HG03039 (cell line): ENCODE measurements around the gene MRPL50.
A peak's percentile ranks its signal among the peaks of the same experiment; 100 is the strongest.

Source experiments
- ATAC-seq: cut with Tn5 transposase; IDR thresholded peaks from one replicate; pipeline ENCODE4 v1.9.1; 2021; ENCODE audit warnings: mild to moderate bottlenecking, moderate library complexity; ENCODE audit not compliant: unreplicated experiment

Gene MRPL50

DNA sequence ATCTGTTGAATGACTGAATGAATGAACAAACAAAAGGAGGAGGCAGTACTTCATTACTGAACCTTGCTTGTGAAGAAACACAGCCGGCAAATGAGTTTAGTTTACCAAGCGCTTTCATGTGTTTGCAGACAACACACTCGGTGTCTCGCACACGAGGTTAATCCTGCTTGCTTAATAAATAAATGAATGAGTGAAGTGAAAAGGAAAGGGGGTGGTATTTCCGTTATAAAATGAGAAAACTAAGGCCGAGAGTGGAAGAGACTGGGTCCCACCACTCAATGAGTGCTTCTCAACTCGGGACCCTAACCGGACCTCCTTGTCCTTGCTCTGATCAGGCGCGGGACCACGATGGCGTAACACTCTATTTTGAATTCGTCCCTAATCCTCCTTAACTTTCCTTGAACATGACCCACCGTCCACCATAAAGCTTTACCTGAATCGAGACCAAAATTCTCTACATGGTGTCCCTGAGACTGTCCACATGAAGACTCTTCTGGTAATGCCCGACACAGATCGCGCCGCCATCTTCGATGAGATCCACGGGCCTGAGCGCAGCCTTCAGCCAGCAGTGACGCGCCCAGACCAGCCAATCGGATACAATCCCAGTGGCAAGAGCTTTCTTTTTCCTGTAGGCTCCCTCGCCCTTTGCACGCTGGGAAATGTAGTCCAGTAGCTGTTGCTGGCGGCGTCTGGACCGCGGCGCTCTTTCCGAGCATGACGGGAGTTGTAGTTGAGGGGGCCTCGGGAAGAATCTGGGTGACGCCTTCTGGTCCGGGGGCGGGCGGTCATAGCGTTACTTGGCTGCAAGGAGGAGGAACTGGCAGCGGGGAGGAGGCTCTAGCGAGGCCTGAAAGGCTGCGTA is at the start of gene MRPL50, which contains the start of gene ZNF189:
TSS of gene MRPL50 (minus strand) at position 551 of the 862 bp plus-strand sequence. CDS start at position 525, 26 bp downstream.
TSS of gene ZNF189 (plus strand) at position 784 of the 862 bp plus-strand sequence. CDS start 306 bp downstream, outside the sequence.
- ATAC-seq, result peak; percentile 99

DNA sequence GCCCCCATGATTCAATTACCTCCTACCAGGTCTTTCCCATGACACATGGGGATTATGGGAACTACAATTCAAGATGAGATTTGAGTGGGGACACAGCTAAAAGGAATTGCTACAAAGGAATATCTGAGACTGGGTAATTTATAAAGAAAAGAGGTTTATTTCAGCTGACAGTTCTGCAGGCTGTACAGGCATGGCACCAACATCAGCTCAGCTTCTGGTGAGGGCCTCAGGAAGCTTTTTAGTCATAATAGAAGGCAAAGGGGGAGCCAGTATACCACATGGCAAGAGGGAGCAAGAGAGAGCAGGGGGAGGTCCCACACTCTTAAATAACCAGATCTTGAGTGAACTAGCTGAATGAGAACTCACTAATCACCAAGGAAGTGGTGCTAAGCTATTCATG is 48.3 kb upstream of the MRPL50 start:
- no peak for ATAC-seq

DNA sequence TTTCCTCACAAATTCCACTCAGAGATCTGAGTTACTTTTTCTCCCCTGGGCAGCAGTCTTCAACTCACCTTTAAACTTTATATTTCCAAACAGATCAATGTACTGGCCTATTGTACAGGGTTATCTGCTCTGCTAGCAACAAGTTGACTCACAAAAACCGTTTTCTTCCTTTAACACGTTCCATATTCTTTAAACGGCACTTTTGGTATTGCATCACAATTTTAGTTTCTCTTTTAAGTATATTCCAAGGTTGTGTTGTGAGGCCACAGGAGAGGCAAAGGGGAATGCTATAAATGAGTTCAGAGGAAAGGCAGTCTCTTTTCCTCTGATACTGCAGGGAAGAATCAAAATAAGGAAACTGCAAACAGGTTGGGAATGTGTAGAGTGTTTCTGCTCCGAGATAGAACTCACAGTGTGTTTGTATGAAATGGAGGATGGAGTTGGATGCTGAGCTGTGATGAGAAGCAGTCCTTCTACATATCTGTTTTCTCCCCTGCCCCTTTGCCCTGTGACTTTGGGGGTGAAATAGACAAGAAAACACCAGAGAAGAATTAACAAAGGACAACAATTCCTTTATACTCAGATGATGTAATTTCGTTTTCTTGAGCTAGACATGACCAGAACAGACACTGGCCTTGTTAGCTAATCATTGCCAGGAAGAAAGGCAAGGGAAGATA is 47.1 kb upstream of the MRPL50 start:
- ATAC-seq, result no peak

DNA sequence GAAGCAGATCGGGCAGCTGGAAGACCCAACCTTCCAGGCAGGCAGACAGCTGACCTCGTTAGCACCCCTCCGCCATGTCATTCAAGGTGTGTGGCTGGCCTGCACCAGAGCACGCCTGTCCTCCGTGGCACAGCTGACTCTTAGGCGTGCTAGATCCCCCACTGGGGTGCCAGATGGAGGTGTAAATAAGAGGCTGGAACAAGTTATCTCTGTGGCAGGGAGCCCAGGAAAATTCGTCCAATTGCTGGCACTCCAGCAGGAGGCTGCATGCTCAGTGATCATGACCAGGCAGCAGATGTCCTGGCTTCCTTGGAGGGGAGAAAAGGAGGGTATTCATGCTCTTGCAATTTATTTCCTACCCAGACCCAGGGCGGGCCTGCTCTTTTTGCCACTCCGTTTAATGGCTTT is 45.0 kb upstream of the MRPL50 start:
- ATAC-seq, result no peak

DNA sequence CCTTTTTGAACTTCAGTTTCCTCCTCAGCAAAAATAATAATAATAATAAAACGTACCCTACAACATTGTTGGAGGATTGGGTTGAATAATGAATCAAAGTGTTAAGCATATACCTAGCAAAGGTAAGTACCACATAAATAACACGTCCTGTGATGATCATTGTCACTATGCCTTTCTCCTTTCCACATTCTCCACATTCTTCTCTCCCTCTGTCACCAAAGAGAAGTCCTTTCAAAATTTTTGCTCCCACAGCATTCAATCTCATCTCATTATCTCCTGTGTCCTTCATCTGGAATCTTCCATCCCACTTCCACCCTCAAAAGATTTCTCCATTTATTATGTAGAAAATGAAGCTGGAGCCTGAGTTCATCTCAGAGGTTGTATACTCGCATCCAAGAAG is 44.3 kb upstream of the MRPL50 start:
- no peak for ATAC-seq

DNA sequence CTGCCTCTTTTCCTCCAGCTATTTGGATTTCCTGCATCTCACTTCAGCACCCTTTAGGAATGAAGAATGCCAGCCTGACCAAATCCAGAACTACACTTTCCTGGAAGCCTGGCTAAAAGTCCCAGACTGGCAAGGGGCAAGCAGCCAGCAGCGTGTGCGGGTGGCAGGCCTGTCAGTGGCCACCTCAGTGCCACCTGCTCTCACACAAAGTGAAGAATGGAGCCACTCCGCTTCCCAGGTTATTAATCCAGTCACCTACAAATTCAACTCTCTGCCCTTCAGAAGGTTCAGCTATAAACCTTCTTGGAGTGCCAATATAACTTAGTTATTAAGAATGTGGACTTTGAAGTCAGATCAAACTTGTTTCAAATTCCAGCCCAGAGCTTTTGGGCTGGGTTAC is 43.9 kb upstream of the MRPL50 start:
- ATAC-seq, result no peak

DNA sequence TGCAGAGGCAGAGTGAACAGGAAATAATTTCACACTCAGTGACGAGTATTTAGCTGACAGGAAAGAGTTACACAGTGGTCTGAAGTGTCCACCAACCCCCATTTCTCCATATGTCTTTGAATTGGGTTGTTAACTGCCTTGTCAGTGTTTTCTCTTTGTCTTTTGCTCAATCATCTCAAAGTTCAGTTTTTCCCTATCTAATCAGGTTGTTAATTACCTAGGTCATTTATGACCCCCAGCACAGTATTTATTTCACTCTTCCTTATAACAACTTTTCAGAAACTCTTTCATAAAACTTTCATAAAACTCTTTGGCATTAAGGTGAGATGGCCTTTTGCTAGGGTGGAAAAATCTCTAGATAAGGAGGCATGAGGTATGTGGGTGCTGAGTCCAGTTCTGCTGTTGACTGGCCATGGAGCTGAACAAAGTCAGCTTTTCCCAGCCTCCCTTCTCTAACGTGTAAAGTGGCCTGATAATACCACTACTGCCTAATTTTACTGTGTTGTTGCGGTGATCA is 42.4 kb upstream of the MRPL50 start:
- no peak for ATAC-seq

DNA sequence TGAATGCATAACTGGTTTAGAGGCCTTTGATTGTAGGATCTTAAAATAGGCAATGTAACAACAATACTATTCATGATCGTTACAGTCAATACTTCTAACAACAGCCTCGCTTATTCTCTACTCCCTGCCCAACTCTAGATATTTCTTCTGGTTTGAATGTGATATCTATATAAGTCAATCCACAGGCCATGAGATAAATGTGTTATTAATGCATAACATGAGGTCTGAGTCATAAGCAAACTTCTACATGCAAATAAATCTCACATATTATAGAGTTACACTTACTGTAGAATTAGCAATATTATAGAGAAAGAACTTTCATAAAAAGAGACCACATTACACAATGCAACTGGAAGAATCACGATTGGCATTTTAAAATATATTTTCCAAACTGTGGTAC is 40.1 kb upstream of the MRPL50 start:
- no peak for ATAC-seq

DNA sequence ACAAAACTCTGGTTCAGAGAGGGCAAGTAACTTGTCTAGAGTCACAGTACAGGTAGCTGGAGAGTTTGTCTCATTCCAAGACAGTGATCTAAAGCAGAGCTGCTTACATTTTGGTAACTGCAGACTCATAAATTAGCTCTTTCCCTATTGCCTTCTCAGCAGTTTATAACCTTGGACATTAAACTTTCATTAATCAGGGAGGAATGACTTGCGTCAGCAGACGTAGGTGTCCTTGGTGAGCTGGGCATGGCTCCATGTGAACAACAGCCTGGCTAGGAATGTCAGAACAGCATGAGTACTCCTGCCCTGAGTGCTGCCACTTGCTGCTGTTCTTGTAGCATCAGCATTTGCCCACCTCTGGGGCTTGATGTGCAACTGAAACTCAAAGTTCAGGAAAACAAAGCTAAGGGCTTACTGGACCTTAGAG is 39.4 kb upstream of the MRPL50 start:
- no peak for ATAC-seq

DNA sequence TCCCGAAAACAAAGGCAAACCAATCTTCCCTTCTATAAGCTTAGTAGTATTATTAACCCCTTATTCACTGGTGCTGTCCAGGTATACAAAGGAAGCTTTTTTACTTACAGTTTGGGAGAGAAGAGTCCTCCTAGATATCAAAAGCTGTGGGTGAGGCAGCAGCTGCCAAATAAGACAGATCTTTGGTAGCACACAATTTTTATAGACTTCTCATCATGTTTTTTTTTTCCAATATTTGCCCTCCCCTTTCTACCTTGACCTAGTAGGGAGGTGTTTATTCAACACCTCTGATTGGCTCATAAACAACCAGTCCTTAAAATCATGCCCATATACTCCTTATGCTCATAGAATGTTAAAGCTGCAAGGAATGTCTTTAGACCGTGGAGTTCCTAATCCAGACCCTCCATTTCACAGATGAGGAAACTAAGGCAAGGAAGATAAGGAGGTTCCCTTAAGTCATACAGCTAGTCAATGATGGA is 37.2 kb upstream of the MRPL50 start, which contains the start of gene ALDOB:
TSS of gene ALDOB (minus strand) at position 174 of the 479 bp plus-strand sequence. CDS start 4,887 bp downstream, outside the sequence.
- ATAC-seq, result no peak

DNA sequence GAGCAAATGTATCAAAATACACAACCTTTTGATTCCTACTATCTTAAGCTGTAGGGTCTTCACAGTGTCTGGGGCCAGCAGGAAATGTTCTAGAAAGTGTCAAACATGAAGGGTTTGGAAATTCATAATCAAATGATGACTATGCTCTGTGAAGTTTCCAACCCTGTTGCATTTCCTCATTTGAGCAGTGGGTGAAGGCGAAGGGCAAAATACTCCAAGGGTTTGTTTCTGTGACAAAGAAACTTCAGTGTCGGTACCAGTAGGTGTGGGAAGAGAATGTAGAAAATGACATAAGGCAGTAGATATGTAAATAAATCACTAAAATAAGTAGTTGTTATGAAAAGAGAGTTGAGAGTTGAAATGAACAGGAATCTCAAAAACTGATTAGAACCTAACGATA is 36.6 kb upstream of the MRPL50 start:
- ATAC-seq, result no peak

DNA sequence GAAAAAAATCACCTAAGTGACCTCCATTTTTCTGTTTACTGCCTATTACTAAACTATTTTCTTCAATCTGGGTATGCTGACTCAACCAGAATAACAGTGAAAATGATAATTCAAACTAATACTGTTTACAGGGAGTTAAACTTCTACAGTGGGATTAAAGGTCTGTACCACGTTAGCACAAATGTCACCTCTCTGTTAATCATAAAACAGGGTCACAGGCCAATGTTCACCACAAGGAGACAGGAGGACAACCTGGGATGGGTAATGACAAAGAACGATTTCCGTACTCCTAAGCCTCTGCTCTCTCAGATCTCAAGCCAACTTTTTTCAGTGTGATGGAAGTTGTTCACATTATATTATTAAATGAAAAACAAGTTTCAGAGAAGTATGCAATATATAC is 34.8 kb upstream of the MRPL50 start:
- ATAC-seq, result no peak

DNA sequence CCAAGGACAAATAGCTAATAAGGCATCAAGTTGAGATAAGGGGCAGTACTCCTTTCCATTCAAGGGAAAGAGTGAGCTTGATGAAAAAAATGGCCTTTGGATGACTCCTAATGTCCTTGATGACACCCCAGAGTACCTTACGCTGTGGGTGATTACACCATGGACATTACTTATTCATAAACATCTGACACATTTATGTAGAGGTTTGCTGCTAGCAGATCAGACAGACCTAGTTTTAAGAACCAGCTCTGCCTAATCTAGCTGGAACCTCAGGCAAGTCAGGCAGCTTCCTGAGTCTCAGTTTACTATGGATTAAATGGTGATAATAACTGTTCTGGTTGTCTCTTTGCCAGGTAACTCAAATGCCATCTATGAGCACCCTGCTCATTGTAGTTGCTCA is 34.3 kb upstream of the MRPL50 start:
- ATAC-seq, result no peak

DNA sequence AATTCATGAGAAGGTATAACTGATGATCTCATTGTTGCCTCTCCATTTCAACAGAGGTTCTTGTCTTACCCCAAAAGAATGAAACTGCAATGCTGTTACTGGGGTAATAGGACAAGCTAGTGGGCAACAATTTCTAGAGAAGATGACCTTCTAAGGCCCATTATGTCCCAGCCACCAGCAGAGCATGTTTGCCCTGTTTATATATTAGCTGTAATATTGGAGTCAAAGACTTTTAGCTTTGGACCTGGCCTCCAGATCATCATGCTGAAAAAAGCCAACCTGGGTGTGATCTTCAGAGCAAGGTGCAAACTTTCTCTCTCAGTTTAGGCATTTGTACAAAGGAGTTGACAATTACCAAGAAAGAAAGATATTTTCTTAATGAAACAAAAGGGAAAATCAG is 33.8 kb upstream of the MRPL50 start:
- no peak for ATAC-seq

DNA sequence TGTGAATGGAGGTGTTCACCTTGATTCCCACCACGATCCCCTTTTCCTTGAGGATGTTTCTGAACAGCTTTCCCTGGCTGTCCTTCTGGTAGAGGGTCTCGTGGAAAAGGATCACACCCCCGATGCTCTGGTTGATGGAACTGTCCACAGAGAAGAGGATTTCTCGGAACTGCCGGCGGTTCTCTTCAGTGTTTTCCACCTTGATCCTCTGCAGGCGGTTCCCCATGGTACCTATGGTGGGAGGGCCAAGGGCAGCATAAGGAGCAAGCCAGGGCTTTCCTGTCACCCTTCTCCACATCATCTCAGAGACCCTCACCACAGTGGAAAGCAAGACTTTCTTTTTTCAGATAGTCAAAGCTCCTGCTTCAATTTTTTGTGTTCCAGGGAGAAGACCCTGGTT is 31.3 kb upstream of the MRPL50 start:
- no peak for ATAC-seq

DNA sequence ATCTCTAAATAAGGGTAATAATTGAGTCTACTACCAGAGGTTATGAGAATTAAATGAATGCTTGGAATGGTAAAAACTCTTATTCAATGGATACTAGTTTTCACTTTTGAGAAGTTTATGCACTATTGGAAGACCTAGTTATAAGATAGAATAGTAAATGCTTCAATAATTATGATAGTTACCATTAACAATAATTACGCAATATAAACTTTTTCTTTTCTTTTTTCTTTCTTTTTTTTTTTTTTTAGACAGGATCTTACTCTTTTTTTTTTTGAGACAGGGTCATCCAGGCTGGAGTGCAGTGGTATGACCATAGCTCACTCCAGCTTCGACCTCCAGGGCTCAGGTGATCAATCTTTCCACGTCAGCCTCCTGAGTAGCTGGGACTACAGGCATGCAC is 30.5 kb upstream of the MRPL50 start:
- no peak for ATAC-seq

DNA sequence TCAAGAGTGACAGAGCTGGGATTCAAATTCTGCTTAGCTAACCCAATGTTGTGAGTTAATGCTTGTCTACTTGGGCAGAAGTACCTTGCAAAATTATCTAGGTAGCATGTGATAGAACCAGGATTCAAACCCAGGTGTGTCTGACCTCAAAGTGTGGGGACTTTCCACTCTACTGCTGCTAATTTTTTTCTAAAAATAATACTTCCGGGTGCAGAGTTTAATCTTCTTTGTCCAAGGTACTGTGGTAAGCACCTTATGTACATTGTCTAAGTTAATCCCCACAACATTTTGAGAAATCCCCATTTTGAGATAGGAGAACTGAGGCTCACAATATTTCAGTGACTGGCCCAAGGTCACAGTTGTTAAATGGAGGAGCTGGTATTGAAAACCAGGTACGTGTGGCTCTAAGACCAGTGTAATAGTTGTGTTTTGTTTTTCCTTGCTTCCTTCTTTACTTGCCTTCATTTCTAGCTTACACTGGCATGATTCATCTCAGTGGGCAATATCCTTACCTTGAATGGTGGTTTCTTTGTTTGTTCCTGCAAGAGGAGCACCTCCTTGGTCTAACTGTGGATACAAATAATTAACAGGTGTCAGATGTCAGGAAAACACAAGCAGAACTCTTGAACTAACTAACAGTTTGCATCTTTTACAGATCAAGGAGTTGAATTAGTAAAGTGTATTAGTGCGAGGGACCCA is 29.7 kb upstream of the MRPL50 start:
- no peak for ATAC-seq

DNA sequence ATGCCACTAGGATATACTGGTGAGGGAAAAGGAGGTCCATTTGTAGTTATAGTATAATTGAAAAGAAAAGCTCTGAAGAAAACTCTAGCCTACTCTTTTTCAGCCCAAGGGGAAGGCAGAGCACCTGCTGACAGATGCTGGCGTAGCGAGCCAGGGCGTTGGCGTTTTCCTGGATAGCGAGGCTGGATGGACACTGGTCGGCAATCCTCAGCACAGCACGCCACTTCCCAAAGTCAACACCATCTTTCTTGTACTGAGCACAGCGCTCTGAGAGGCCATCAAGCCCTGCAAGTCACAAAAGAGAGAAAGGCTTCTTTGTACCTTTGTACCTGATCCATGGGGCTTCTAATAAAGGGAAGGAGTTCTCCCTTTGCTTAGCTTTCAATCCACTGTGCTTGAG is 28.9 kb upstream of the MRPL50 start:
- ATAC-seq, result no peak

DNA sequence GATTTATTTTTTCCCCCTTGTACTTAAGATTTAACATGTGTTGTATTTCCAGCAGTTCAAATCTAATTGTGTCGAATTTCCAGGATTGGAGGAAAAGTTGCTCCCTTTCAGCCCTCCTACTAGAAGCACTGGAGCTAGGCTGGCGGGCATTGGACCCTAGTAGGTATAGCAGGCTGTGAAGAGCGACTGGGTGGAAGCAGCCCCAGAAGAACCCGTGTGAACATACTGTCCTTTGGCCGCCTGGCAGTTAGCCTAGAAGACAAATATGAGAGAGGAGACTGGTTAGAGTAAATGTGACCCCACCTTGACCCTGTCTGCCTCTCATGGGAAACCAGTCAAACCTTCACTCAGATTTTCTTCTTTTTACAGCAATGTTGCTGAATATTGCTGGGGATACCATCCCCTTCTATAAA is 23.2 kb upstream of the MRPL50 start:
- no peak for ATAC-seq

DNA sequence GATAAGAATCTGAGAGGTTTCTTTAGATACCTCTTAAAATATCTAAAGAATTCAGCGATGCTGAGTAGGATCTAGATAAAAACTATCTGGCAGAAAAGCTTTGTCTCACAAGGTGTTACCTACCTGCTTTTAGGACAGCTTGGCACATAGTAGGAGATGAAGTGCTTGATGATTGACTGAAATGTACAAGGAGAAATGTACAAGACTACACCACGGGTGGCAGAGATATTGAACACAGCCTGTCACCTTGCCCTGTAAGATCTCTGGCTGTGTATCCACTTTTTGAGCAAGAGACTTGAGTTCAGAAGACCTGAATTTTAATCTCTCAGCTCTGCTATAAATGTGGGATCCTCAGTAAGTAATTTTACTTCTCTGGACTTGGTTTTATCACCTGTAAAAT is 21.4 kb upstream of the MRPL50 start:
- no peak for ATAC-seq
